Caco-2 (cell line): Measurements from ENCODE around the gene ATXN10. TPM values are rescaled to one million over a fixed set of nuclear protein-coding genes. Genes with fewer than 3 reads are reported as not detected.

Experiments used
- BruUV-seq: library from RNA; stranded (reverse); fragments of 400-500 nt; replicated peaks from 2 replicates; lab custom pipeline; 2021; lab: Mats Ljungman, UMichigan
- CTCF ChIA-PET: fragments of 300-600 bp; sonication (Branson Sonifier 250); formaldehyde crosslinking; loops from one replicate; lab custom pipeline; 2022; ENCODE audit warnings: antibody characterized with exemption; lab: Charles Lee
- POLR2A ChIA-PET: fragments of 300-600 bp; sonication (Branson Sonifier 250); formaldehyde crosslinking; loops from one replicate; lab custom pipeline; 2022; ENCODE audit warnings: antibody characterized with exemption; lab: Charles Lee
- DNase-seq, 2 experiments: peaks; one replicate each; pipeline versions ENCODE4 v3.0.0 to v3.0.0-alpha.2; 2020 to 2022
- H3K27me3 ChIP-seq: replicated peaks from 2 replicates; pipeline ENCODE4 v1.6.0; 2011; ENCODE audit warnings: low read length; ENCODE audit not compliant: control insufficient read depth, insufficient read depth
- H3K36me3 ChIP-seq: 2 replicates; pipeline ENCODE4 v1.5.1; 2011; ENCODE audit warnings: low read length; ENCODE audit not compliant: control insufficient read depth, insufficient read depth
- H3K4me1 ChIP-seq: fragments of 250-450 bp; sonication (Bioruptor Pico); 2 replicates; pipeline ENCODE4 v1.5.1; 2020; ENCODE audit warnings: mild to moderate bottlenecking
- H3K4me3 ChIP-seq: 2 replicates; pipeline ENCODE4 v1.5.1; 2011; ENCODE audit warnings: low read depth, mild to moderate bottlenecking, control low read depth, low read length
- H3K9me3 ChIP-seq: fragments of 250-450 bp; sonication (Bioruptor Pico); 2 replicates; pipeline ENCODE4 v1.5.1; 2020; ENCODE audit warnings: mild to moderate bottlenecking, moderate library complexity
- H3K27ac Mint-ChIP-seq: one replicate; pipeline ENCODE4 v1.8.0; 2022; ENCODE audit warnings: mixed read lengths; ENCODE audit not compliant: unreplicated experiment
- H3K27me3 Mint-ChIP-seq: one replicate; pipeline ENCODE4 v1.8.0; 2022; ENCODE audit warnings: mixed read lengths; ENCODE audit not compliant: insufficient read depth, unreplicated experiment
- H3K36me3 Mint-ChIP-seq: one replicate; pipeline ENCODE4 v1.8.0; 2022; ENCODE audit warnings: mild to moderate bottlenecking, mixed read lengths; ENCODE audit not compliant: insufficient read depth, unreplicated experiment
- H3K4me1 Mint-ChIP-seq: one replicate; pipeline ENCODE4 v1.8.0; 2022; ENCODE audit warnings: low read depth, mixed read lengths; ENCODE audit not compliant: unreplicated experiment
- H3K4me3 Mint-ChIP-seq: one replicate; pipeline ENCODE4 v1.8.0; 2022; ENCODE audit warnings: mild to moderate bottlenecking, moderate library complexity, mixed read lengths; ENCODE audit not compliant: unreplicated experiment
- H3K9me3 Mint-ChIP-seq: one replicate; pipeline ENCODE4 v1.8.0; 2022; ENCODE audit warnings: mixed read lengths; ENCODE audit not compliant: unreplicated experiment
- intact Hi-C: fragments of 100-400 bp; cut with micrococcal nuclease; formaldehyde crosslinking; loops from one replicate; pipeline ENCODE4 v1.10.0; 2022; ENCODE audit not compliant: unreplicated experiment
- total RNA-seq: library from RNA; stranded (reverse); gene quantifications from 2 replicates; pipeline ENCODE4 v1.2.3, GENCODE V29; 2022
- TF ChIP-seq, protein P1 (sequence below), 2 experiments: fragments of 200-600 bp in 1 of 2; IDR thresholded peaks; 1 replicate in 1 of 2; 2 replicates in 1 of 2; pipeline versions ENCODE4 v1.5.1 to v1.8.0; 2011 to 2022; ENCODE audit warnings: antibody characterized with exemption in 1 of 2, control low read depth in 1 of 2, inconsistent platforms in 1 of 2, low read depth in 1 of 2, low read length in 1 of 2, mild to moderate bottlenecking in 1 of 2, moderate library complexity in 1 of 2; ENCODE audit not compliant: insufficient read depth in 1 of 2, severe bottlenecking in 1 of 2, unreplicated experiment in 1 of 2

The ATXN10 gene
- total RNA-seq, 1 experiment from 2014 or later, result 155 TPM

DNA sequence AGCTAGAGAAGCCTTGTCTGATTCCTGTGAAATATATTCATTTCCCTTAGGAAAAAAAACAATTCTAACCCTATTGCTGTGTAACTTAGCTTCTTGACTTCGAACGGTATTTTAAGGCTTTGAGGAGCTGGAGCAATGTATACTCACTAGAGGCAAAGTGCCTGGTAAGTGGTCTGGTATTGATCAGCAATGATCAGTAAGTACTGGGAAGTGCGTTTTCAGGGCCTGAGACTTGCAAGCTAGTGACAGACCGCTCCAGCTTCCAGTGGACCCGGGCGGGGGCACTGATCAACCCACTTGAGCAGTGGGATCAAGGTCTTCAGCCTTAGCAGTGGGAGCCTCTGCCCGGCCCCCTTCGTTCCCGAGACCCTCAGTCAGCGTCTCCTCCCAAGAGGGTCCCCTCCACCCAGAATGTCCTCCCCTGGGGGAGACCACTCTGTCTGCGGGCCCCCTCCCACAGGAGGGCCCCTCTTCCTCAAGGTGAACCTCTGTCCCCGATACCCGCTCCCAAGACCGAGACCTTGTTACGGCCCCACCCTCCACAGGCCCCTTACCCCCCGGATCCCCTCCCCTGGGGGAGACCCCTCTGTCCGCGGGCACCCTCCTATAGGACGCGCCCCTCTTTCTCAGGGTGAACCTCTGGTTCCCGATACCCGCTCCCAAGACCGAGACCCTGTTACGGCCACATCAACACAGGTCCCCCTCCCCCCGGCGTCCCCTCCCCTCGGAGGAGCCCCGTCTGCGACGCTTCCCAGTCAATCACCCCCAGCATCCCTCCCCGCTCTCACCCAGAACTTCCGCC, 452 bp upstream of the ATXN10 start:
- Mint-ChIP-seq H3K4me1 (peaks cover 21% of the 10 kb centered on the region), H3K36me3 (peaks cover 12% of the 10 kb centered on the region), H3K27ac (peak overlapping the region; percentile 87), H3K9me3 (no peaks in the 10 kb centered on the region), H3K27me3 (peaks cover 4% of the 10 kb centered on the region), H3K4me3 (peak overlapping the region; percentile 83)
- TF ChIP-seq, protein P1, sequence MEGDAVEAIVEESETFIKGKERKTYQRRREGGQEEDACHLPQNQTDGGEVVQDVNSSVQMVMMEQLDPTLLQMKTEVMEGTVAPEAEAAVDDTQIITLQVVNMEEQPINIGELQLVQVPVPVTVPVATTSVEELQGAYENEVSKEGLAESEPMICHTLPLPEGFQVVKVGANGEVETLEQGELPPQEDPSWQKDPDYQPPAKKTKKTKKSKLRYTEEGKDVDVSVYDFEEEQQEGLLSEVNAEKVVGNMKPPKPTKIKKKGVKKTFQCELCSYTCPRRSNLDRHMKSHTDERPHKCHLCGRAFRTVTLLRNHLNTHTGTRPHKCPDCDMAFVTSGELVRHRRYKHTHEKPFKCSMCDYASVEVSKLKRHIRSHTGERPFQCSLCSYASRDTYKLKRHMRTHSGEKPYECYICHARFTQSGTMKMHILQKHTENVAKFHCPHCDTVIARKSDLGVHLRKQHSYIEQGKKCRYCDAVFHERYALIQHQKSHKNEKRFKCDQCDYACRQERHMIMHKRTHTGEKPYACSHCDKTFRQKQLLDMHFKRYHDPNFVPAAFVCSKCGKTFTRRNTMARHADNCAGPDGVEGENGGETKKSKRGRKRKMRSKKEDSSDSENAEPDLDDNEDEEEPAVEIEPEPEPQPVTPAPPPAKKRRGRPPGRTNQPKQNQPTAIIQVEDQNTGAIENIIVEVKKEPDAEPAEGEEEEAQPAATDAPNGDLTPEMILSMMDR (IDR thresholded peaks at IDR 0.05; ENCODE audit: insufficient read depth in 1 of 2, low read depth in 1 of 2, low read length in 1 of 2, severe bottlenecking in 1 of 2, unreplicated experiment in 1 of 2), result no peak
- no TSS peak for BruUV-seq
- POLR2A ChIA-PET, result interaction anchor here (0.5 to 0.8 kb wide), 6 partner anchors 66 to 916 kb away, joined by 3 to 7 read pairs (median 6); no protein-coding TSS in a partner anchor
- H3K36me3 ChIP-seq, result no peaks in the 10 kb centered on the region
- H3K4me3 ChIP-seq, result peak overlapping the region; percentile 81
- CTCF ChIA-PET, result interaction anchor here (0.7 to 0.8 kb wide), 2 partner anchors 21 to 60 kb away, joined by 3 read pairs; no protein-coding TSS in a partner anchor
- peaks cover 19% of the 10 kb centered on the region for H3K4me1 ChIP-seq
- peak in 1 of 2 experiments; percentile 80 for DNase-seq
- H3K9me3 ChIP-seq, result no peaks in the 10 kb centered on the region
- intact Hi-C loops, result no loop called here
- no peaks in the 10 kb centered on the region for H3K27me3 ChIP-seq

DNA sequence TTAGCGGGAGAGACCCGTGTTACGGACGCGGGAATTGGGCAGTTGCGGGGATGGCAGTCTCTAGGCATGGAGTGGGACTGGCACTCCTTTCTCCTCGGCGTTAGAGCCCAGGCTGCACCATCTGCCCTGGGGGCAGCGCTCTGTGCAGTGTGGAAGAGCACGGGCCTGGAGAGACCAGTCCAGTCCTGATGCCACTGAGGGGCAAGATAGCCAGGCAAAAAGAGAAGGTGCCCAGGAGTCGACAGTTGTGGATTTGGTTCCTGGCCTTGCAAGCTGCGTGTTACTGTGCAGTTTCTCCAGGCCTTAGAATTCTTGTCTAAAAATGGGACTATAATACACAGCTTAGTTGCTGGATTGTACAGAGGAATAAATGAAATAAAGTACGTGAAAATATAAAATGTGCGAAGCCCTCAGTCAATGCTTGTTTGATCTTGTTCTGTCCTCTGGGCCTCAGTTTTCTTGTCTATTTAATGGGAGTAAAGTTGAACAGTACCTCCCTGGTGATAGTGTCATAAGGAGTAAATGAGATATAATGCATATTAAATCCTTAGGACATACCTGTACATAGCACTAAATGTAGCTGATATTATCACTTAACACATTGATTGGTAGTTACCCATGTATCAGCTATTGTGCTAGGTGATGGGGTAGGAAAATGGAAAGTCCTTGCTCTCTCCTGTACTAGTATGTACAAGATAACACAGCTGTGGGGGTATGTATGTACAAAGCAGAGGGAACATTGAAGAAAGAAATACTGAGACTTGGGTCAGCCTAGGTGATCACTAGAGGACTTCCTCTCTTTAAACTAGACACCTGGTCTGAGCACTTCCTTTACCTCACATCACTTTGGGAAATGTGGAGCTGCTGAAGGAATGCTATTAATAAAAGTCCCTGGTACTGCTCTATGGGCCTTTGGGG, 1.2 kb downstream of the ATXN10 start:
- H3K27ac Mint-ChIP-seq, result peak overlapping the region; percentile 87
- Histone ChIP-seq H3K9me3 (no peaks in the 10 kb centered on the region), H3K4me3 (peak overlapping the region; percentile 81), H3K27me3 (no peaks in the 10 kb centered on the region), H3K4me1 (peaks cover 16% of the 10 kb centered on the region), H3K36me3 (no peaks in the 10 kb centered on the region)
- H3K4me3 Mint-ChIP-seq, result peak overlapping the region; percentile 83
- intact Hi-C loops, result no loop called here
- ChIA-PET POLR2A (no interaction called here), CTCF (no interaction called here)
- peaks cover 15% of the 10 kb centered on the region for H3K4me1 Mint-ChIP-seq
- BruUV-seq, result TSS peak; percentile 39
- TF ChIP-seq, protein P1 (IDR thresholded peaks at IDR 0.05; ENCODE audit: insufficient read depth in 1 of 2, low read depth in 1 of 2, low read length in 1 of 2, severe bottlenecking in 1 of 2, unreplicated experiment in 1 of 2), result no peak
- no peak for DNase-seq
- H3K36me3 Mint-ChIP-seq, result peaks cover 12% of the 10 kb centered on the region
- H3K9me3 Mint-ChIP-seq, result no peaks in the 10 kb centered on the region
- no peaks in the 10 kb centered on the region for H3K27me3 Mint-ChIP-seq
